Astrocyte of the hippocampus (primary cell): ENCODE data around the gene ACKR2.

ENCODE experiments used
- DNase-seq: peaks from one replicate; pipeline ENCODE4 v3.0.0; 2011; ENCODE audit warnings: low read depth, low spot score

The ACKR2 gene

DNA sequence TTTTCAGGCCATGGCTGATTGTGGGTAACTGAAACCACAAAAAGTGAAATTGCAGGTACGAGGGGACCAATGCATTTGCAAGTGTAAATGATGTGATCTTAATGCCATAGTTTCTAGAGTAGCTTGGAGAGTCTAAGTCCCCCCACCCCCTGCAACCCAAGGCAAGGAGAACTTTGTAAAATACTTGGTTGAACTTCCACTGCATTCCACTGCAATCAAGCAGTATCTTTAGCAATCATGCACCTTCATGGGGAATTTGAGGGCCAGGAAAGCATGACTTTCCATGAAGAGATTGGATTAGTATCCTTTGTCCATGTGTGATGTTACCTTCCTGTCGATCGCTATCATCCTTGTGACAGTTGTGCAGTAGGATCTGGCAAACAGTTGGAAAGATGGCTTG is 77.8 kb downstream of the ACKR2 start:
- no peak for DNase-seq

DNA sequence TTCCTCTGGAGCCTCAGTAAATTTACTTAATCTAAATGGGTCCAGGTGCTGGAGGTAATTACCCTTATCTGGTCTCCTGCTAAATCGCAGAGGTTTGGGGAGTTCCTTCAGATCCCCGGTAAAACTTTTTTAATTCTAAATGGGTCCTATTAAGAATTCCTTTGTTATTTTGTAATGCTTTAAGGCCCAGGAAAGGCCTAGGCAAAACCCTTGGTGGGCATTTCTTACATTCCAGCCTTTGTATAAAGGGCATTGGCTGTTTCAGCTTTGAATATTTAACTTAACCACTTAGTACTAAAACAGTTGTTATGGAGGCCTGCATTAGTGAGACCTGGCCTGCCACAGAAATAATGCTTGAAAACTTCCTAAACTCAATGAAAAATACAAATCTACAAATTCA is 81.8 kb downstream of the ACKR2 start:
- peak; percentile 73 for DNase-seq

DNA sequence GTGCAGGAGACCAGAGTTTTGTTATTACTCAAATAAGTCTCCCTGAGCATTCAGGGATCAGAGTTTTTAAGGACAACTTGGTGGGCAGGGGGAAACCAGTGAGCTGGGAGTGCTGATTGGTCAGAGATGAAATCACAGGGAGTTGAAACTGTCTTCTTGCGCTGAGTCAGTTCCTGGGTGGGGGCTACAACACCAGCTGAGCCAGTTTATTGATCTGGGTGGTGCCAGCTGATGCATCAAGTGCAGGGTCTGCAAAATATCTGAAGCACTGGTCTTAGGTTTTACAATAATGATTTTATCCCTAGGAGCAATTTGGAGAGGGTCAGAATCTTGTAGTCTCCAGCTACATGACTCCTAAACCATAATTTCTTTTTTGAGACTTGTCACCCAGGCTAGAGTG is 82.9 kb downstream of the ACKR2 start:
- no peak for DNase-seq

DNA sequence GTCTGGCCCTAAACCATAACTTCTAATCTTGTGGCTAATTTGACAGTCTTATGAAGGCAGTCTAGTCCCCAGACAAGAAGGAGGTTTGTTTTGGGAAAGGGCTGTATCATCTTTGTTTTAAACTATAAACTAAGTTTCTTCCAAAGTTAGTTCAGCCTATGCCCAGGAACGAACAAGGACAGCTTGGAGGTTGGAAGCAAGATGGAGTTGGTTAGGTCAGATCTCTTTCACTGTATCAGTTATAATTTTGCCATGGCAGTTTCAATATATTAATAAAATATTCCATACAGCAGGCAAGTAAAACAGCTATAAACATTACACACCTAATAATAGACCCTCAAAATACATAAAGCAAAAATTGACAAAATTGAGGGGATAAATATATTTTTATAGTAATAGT is 83.6 kb downstream of the ACKR2 start:
- no peak for DNase-seq

DNA sequence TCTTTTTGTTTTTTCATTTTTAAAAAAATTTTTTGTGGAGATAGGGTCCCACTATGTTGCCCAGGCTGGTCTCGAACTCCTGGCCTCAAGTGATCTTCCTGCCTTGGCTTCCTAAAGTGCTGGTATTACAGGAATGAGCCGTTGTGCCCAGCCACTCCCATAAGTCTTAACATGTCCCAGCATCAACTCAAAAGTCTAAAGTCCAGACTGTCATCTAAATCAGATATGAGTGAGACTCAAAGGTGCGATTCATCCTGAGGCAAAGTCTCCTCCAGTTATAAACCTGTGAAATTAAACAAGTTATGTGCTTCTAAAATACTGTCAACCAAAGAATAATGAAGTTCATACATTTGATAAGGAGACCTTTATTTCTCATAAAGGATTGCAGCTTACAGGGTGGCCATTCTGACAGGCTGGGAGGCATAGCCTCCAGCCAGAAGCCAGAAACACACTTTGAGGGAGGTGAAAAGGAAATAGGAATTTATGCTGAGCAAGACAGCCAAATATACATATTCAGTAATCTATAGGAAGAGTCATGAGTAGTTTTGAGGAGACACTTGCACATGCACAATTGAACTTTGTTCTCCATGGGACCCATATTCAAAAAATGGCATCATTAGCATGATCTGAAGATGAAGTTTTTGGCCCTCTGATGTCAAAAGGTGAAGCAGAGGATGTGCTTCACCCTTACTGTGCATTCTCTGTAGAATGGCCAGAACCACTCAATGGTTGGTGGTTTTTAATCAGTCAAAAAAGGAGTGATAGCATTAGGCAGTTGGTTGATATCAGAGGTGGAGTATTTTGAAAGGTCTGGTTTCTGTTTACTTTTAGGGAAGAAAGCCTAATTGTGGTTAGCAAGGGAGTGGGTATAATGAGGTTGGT is 85.7 kb downstream of the ACKR2 start:
- no peak for DNase-seq

DNA sequence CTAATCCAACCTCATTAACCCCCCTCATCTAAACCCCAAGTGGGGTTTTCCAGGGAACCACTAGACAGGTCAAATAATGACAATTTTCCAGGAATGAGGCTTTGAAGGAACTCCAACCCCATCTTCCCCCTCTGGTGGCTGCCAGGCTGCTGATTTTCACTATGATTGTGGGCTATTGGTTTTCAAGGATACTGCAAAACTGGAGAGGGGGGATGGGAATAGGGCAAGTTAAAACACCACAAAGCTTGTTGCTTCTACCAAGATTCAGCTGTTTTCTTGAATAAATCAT is 86.3 kb downstream of the ACKR2 start:
- DNase-seq = peak; percentile 77

DNA sequence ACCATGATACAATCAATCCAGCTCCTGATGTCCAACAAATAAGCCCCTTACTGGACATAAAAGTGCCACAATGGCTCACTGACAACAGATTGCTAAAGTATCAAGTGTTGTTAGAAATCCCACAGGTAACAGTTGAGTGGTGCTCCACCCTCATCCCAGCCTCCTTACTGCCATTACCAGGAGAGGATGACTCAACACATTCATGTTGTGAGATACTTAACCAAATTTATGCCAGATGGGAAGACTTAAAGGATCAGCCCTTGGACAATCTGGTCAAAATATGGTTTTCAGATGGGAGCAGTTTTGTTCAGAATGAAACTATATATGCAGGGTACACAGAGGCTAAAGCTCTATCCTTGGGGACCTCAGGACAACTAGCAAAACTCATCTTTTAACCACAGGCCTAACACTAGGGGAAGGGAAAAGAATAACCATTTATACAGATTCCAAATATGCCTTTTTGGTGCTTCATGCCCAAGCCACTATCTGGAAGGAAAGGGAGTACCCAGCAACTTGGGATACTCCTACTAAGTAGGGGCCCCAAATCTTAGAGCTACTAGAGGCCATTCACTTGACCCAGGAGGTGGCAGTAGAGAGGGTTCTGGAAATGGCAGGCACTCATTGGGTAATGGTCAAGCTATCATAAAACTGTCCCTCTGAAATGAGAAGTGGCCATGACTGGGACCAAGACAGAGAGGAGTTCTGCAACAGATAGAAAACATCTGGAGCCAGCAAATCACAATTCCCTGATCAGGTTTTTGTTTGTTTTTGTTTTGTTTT is 89.8 kb downstream of the ACKR2 start:
- no peak for DNase-seq

DNA sequence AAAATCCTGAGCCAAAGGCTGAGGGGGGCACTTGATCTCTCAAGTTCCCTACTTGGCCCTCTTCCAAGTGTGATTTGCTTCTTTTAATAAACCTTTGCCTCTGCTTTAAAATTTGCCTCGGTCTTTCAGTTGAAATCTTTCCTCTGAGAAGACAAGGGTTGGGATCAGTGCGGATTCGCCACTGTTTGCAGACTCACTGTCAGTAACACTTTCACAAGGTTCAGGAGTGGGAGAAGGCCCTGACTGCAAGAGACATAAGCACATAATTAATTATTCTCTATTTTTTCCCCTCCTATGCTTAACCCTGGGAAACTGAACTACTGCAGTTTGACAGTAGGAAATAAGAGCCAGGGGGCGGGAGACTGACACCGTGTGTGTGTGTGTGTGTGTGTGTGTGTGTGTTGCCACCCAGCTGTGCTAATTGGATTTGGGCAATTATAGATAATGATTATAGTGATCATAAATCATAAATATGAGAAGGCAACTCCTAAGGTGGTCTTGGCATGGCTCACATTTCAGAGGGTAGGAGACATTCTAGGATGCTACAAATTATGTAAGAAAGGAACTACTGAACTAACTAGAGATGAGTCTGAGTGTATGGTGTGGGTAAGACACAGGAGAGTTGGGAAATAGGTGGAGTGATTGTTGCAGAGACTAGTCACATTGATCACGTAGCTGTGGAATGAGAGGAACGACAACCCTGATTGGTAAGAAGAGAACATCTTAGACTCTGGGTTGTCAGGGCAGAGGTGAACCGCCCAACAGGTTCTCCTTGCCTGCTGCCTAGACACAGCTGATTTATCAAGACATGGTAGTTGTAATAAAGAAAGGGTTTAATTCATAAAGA is 91.2 kb downstream of the ACKR2 start:
- no peak for DNase-seq

DNA sequence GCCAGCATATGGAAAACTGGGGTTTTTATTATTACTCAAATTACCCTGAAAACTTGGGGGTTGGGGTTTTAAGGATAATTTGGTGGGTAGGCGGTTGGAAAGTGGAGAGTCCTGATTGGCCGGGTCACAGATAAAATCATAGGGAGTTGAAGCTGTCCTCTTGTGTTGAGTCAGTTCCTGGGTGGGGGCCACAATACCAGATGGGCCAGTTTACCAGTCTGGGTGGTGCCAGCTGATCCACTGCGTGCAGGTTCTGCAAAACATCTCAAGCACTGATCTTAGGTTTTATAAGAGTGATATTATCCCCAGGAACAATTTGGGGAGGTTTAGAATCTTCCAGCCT is 91.8 kb downstream of the ACKR2 start:
- no peak for DNase-seq

DNA sequence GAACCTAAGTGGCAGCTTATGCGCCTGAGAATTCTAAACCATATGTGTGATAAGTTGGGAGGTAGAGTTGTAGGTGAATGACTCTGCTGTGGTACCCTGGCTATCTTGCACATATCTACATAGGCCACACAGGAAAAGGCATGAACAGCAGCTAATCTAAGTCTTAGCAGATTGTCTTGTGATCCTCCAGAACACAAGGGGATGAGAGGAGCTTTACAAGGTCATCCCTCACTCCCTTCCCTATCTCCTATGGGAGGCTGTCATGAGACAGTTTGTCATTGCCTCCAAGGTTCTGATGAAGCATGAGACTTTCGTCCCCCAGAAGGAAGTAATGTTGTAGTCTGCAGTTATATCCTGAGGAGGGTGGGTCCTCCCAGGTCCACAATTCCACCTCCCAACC is 93.0 kb downstream of the ACKR2 start:
- DNase-seq = no peak

DNA sequence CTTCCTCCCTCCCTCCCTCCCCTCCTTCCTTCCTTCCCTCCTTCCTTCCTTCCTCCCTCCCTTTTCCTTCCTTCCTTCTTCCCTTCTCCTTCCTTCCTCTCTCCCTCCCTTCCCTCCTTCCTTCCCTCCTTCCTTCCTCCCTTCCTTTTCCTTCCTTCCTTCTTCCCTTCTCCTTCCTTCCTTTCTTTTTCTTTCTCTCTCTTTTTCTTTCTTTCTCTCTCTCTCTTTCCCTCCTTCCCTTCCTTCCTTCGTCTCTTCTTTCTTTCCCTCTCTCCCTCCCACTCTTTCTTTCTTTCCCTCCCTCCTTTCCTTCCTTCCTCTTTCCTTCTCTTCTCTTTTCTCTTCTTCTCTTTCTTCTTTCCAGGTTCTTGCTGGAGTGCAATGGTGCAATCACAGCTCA is 94.8 kb downstream of the ACKR2 start:
- no peak for DNase-seq

DNA sequence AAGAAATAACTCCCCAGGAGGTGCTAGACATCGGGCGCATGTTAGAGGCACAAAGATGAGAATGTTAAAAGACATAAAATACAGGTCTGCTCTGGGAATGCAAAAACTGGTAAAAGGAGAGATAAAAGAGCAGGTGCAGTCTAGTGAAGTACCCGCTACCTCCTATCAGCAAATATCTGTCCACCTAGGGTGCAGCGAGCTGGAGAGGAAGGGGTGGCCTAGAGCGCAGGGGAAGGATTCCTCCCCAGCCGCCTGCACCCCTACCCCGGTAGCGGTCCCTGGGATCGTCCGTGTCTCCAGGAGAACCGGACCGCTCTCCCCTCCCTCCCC is 96.5 kb downstream of the ACKR2 start:
- DNase-seq = no peak

DNA sequence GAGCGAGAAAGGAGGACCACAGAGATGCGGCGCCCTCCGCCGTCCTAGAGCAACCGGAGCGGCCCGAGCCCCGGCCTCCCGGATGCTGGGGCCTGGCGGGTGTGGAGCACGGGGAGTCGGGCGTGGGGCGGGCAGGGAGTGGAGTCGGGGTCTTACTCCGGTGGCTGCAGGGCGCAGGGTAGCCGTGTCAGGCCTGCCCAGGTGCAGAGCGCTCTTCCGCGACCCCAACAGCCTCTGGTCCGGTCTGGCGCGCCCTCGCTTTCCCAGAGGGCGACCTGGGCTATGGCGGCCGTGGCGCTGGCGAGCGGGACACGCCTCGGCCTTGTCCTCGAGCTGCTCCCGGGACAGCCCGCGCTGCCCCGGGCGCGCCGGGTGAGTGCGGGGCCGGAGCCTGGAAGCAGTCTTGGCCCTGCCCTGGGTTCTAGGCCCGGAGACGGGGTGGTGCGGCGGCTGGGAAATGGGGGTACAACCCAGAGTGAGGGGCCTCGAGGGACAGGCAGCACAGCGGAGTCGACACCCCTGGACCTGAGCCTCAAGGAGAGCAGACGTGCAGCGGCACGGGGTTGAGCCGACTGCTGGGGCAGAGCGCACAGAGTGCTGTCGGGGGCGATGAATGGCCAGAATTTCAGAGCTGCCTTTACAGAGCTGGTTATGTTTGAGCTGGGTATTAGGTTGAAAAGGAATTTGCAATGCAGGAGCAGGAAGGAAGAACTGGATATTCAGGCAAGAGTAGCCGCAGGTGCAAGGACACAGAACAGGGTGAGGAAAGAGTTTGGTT is 97.0 kb downstream of the ACKR2 start, which contains the start of gene ZNF662:
TSS of gene ZNF662 (plus strand) at position 73 of the 778 bp plus-strand sequence. CDS start 1,973 bp downstream, outside the sequence.
- peak; percentile 70 for DNase-seq

DNA sequence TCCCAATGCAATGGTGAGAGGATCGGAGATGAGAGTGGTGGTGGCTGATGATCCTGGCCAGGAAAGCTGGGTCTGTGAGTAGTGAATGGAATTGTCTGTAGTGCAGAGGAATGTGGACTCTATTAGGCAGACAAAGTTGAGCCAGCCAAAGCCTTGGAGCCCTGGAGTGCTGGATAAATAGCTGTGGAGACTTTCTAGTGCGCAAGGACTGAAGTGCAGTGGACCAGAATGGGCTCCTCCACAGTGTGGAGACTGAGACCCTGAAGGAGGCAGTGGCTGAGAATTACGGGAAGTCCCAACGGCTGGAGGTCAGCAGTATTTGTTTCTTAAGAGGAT is 97.6 kb downstream of the ACKR2 start:
- DNase-seq = peak; percentile 40

DNA sequence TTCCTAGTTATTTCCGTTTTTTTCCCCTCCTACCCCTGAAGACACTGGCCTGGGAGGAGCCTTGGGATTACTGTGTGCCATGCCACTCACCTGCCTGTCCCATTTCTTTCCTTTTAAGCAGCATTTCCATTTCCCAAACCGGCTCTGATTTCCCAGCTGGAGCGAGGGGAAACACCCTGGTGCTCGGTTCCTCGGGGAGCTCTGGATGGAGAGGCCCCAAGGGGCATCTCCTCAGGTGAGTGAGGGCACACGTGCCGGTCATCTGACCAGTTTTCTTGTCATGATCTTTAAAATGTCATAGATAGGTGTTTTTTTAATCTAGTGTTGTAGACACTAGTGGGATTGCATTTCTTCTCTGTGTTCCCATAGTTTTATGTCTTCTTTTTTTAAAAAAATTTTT is 99.4 kb downstream of the ACKR2 start:
- DNase-seq = no peak

DNA sequence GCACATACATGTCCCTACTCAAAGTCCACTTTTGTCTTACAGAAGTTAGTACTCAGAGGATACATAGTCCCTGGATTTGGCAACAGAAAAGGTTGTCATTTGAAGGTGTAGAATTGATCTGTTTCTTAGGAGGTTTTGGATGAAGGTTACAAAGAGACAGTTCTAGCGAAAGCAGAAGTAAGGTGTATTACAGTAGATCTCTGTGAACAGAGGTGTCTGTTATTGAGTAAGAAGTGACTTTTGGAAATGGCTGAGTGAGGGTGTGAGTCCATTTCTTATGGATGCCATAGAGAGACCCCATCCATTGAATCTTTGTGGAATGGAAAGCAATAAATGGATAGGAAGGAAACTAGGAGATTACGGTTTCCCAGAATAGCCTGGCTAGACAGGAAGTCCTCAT is 102.3 kb downstream of the ACKR2 start:
- DNase-seq = no peak

DNA sequence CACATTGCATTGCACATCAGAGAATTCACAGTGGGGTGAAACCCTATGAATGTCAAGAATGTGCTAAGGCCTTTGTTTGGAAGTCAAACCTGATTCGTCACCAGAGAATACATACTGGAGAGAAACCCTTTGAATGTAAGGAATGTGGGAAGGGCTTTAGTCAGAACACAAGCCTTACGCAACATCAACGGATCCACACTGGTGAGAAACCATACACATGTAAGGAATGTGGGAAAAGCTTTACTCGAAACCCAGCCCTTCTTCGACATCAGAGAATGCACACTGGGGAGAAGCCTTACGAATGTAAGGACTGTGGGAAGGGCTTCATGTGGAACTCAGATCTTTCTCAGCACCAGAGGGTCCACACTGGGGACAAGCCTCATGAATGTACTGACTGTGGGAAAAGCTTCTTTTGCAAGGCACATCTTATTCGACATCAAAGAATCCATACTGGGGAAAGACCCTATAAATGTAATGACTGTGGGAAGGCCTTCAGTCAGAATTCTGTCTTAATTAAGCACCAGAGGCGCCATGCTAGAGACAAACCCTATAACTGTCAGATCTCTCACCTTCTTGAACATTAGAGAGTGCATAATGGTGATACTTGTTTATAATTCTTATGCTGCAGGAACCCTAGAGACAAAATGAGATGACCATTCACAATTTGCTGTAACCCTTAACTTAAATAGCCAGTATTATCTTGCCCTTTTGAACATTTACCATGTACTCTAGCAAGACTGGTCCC is 105.7 kb downstream of the ACKR2 start:
- DNase-seq = peak; percentile 10
